Large intestine (tissue), 3 donors: ENCODE data around the gene KRTAP10-5. TPM values are rescaled to one million over a fixed set of nuclear protein-coding genes. Genes with fewer than 3 reads are reported as not detected.
"Not testable (repeated sequence)": the region's sequence is repeated elsewhere in the genome, so short reads cannot be mapped to it uniquely, and the experiment has no call there.

ENCODE experiments used
- DNase-seq, 2 donors: peaks; one replicate each; pipeline versions ENCODE4 v3.0.0 to v3.0.0-alpha.2; 2013
- H3K27ac ChIP-seq: one replicate; pipeline ENCODE4 v1.5.1; 2013; ENCODE audit warnings: low read length
- H3K27me3 ChIP-seq: 2 replicates; pipeline ENCODE4 v1.6.1; 2013; ENCODE audit warnings: low read length; ENCODE audit not compliant: control insufficient read depth, insufficient read depth
- H3K36me3 ChIP-seq: 2 replicates; pipeline ENCODE4 v1.6.1; 2013; ENCODE audit warnings: low read length; ENCODE audit not compliant: control insufficient read depth, insufficient read depth
- H3K4me1 ChIP-seq: one replicate; pipeline ENCODE4 v1.6.1; 2013; ENCODE audit warnings: low read length; ENCODE audit not compliant: control insufficient read depth, insufficient read depth
- H3K4me3 ChIP-seq: one replicate; pipeline ENCODE4 v1.5.1; 2013; ENCODE audit warnings: low read length
- H3K9me3 ChIP-seq: one replicate; pipeline ENCODE4 v1.6.1; 2013; ENCODE audit warnings: mild to moderate bottlenecking, low read depth, low read length, moderate library complexity; ENCODE audit not compliant: control insufficient read depth
- WGBS: methylation state at CpG from one replicate; pipeline ENCODE4 v1.1.5; 2013; ENCODE audit warnings: low lambda C conversion rate; ENCODE audit not compliant: insufficient coverage; 5-methylcytosine and 5-hydroxymethylcytosine counted together
- polyA plus RNA-seq: library from polyadenylated mRNA; unstranded; fragments of 120-200 nt; gene quantifications from one replicate; pipeline ENCODE4 v1.2.1, GENCODE V29; 2013

Gene KRTAP10-5
- polyA plus RNA-seq, 1 donor, result not detected

DNA sequence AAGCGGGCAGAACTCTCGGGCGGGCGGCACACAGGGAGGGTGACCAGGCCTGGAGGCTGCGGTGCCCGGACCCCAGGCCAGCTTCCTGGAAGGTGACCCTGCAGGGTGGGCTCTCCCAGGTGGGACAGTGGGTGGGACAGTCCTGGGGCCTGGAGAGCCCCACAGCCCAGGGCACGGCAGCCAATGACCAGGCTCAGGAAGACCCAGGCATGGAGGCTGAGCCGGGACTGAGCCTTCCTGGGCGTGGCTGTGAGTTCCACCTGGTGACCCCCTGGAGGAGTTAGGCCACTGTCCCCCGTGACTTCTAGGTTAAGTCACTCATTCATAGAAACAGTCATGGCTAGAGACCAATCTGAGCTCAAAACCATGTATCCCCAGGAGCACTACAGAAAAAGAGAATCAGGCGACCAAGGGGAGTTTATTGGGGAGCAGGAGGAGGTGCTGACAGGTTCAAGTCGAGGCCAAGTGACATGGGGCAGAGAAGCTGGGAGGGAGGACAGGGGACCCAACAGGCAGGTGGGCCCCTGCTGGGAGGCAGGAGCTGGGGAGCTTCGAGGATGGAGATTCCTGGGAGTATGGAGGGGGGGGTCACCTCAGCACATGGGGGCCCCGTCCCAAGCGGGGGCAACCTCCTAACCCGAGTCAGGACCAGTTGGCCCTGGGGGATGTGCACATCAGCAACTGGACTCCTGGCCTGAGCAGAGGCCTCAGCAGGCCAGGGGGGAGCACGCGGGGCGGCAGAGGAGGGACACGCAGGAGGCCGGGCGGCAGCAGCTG, 1.2 kb downstream of the KRTAP10-5 start:
- no peak for DNase-seq
- Histone ChIP-seq H3K4me1 (peaks cover 3% of the 10 kb centered on the region), H3K4me3 (no peak overlapping the region), H3K36me3 (no peaks in the 10 kb centered on the region), H3K27me3 (no peaks in the 10 kb centered on the region), H3K27ac (no peak overlapping the region), H3K9me3 (peaks cover 21% of the 10 kb centered on the region)
- WGBS, result no CpG with 5 or more reads among the region's 22 CpGs

DNA sequence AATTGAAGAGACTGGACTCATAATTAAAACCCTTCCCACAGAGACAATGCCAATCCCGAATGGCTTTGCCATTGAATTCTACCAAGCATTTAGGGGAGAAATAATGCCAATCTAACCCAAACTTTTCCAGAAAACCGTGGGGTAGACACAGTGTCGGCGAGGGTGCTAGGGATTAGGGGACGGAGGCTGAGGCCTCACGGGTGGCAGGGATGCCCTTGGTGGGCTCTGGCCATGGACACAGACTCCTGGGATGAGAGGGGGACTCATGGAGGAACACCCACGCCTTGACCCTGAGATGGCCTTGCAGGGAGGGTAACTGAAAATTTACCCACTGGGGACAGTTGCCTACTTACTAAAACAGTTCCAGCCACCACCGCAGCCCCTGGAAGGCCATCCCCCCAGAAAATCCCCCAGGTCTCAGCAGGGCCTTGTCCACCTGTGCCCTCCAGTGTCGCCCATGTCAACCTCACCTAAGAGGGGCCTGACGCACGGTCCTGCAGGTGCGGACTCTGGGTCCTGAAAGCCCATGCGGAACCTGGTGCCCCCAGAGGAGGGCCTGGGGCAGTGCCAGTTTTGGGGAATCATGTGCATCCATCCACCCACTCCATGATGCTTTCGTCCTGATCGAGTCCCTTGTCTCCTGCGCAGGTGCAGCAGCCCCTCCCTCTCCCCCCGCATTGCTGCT, 1.9 kb downstream of the KRTAP10-5 start:
- Histone ChIP-seq H3K4me1 (peaks cover 3% of the 10 kb centered on the region), H3K4me3 (no peak overlapping the region), H3K9me3 (peaks cover 21% of the 10 kb centered on the region), H3K36me3 (no peaks in the 10 kb centered on the region), H3K27me3 (no peaks in the 10 kb centered on the region), H3K27ac (no peak overlapping the region)
- DNase-seq, result no peak
- no CpG with 5 or more reads among the region's 17 CpGs for WGBS

DNA sequence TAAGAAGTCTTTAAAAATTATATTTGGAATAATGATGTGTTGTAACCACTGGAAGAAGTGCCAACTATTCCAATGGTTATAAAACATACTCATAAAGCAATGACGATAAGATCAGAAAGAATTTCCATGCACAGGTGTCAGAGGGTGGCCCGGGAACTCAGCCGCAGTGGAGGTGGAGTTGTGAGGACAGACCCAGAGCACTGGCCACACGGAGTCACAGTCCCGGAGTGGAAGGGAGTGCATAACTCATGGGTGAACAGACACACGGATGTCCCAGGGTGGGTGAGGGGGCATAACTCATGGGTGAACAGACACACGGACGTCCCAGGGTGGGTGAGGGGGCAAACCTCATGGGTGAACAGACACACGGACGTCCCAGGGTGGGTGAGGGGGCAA, 4.4 kb downstream of the KRTAP10-5 start:
- Histone ChIP-seq H3K36me3 (no peaks in the 10 kb centered on the region), H3K27me3 (no peaks in the 10 kb centered on the region), H3K9me3 (peaks cover 22% of the 10 kb centered on the region), H3K4me1 (peaks cover 3% of the 10 kb centered on the region), H3K4me3 (no peak overlapping the region), H3K27ac (no peak overlapping the region)
- no peak for DNase-seq
- no CpG with 5 or more reads among the region's 10 CpGs for WGBS

DNA sequence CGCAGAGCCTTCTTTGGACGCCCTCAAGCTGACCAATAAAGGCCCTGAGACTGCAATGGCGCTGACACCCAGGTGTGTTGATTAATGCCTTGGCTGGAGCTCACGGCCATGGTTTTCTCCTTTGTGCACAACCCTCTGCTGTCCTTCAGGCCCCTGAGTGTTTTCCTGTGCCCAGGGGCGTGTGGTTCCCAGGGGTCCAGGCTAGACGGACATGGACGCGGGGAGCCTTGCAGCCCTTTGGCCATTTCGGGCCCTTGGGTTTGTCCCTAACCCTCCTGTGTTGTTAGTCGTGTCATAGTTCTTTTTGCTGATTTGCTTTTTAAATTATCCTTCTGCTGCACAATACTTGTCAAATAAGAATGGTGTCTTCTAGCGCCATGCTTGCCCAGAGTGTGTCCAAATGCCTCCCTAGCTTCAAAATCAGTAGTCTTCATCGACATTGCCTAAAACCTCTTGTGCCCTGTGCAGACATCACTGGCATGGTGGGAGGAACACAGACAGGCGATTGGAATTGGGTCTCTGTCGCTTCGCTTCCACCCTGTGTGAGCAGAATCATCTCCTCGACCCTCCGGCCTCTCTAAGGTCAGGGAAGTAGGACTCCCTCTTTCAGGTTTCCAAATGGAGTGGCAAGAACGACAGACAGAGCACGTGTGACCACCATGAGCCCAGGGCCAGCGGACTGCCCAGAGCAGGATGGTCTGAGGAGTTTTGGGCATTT, 4.9 kb downstream of the KRTAP10-5 start:
- Histone ChIP-seq H3K27me3 (no peaks in the 10 kb centered on the region), H3K27ac (no peak overlapping the region), H3K4me3 (no peak overlapping the region), H3K4me1 (peaks cover 3% of the 10 kb centered on the region), H3K36me3 (no peaks in the 10 kb centered on the region), H3K9me3 (peaks cover 21% of the 10 kb centered on the region)
- DNase-seq, result no peak
- 100% methylated on average over 2 of the region's 20 CpGs for WGBS

DNA sequence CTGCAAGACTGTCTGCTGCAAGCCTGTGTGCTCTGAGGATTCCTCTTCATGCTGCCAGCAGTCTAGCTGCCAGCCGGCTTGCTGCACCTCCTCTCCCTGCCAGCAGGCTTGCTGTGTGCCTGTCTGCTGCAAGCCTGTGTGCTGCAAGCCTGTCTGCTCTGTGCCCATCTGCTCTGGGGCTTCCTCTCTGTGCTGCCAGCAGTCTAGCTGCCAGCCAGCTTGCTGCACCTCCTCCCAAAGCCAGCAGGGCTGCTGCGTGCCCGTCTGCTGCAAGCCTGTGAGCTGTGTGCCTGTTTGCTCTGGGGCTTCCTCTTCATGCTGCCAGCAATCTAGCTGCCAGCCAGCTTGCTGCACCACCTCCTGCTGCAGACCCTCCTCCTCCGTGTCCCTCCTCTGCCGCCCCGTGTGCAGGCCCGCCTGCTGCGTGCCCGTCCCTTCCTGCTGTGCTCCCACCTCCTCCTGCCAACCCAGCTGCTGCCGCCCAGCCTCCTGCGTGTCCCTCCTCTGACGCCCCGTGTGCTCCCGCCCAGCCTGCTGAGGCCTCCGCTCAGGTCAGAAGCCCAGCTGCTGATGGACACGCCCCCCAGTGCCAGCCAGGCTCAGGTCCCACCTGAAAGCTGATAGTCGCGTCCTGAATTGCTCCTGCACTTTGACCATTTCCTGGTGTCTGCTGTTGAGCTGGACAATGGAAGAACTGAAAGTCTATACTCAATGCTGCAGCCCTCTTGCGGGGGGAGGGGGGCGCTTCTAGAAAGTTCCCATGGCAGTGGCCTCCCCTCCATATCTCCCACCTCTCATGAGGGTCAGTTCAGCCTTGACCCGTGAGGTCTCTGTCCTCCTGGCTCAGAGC, 5.7 kb downstream of the KRTAP10-5 start:
- no CpG with 5 or more reads among the region's 21 CpGs for WGBS
- no peak overlapping the region for H3K4me3 ChIP-seq
- peak; percentile 78 to 81 for DNase-seq
- no peaks in the 10 kb centered on the region for H3K36me3 ChIP-seq
- H3K4me1 ChIP-seq, result peaks cover 3% of the 10 kb centered on the region
- no peak overlapping the region for H3K27ac ChIP-seq
- peaks cover 17% of the 10 kb centered on the region for H3K9me3 ChIP-seq
- no peaks in the 10 kb centered on the region for H3K27me3 ChIP-seq

DNA sequence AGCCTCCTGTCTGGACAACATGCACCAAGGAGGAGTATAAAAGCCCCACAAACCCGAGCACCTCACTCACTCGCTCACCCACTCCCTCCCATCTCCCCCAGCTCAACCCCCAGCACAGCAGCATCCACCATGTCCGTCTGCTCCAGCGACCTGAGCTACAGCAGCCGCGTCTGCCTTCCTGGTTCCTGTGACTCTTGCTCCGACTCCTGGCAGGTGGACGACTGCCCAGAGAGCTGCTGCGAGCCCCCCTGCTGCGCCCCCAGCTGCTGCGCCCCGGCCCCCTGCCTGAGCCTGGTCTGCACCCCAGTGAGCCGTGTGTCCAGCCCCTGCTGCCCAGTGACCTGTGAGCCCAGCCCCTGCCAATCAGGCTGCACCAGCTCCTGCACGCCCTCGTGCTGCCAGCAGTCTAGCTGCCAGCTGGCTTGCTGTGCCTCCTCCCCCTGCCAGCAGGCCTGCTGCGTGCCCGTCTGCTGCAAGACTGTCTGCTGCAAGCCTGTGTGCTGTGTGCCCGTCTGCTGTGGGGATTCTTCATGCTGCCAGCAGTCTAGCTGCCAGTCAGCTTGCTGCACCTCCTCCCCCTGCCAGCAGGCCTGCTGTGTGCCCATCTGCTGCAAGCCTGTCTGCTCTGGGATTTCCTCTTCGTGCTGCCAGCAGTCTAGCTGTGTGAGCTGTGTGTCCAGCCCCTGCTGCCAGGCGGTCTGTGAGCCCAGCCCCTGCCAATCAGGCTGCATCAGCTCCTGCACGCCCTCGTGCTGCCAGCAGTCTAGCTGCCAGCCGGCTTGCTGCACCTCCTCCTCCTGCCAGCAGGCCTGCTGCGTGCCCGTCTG, 6.6 kb downstream of the KRTAP10-5 start, which contains the start of gene KRTAP10-4:
KRTAP10-4 (plus strand) TSS at position 100 of the 827 bp plus-strand sequence; CDS start at position 130, 30 bp downstream.
- H3K9me3 ChIP-seq, result peaks cover 12% of the 10 kb centered on the region
- not testable (repeated sequence) for DNase-seq, H3K4me3 ChIP-seq, H3K4me1 ChIP-seq, H3K27ac ChIP-seq, H3K36me3 ChIP-seq, H3K27me3 ChIP-seq
- WGBS, result no CpG with 5 or more reads among the region's 25 CpGs

DNA sequence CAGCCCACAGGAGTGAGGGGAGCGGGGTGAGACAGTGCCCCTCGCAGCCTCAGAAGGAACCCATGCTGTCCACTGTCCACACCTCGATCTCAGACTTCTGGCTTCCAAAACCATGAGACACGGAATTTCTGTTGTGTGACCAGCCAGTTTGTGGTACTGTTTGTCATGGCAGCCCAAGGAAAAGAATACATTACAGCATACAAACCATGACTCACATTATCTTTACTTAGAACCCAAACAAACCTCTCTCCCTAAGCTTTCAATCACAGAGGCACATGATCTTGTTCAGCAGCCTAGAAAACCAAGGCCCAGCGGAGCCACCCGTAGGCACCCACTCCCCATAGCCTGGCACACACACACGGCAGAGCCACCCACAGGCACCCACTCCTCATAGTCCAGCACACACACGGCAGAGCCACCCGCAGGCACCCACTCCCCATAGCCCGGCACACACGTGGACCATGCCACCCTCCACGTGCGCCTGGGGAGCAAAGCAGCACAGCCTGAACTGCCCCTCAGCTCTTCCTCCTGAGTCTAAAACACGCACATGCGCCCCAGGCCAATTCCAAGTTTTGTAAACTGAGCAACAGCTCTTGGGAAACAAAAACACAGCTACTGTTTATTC, 7.3 kb downstream of the KRTAP10-5 start:
- Histone ChIP-seq H3K4me1 (peaks cover 3% of the 10 kb centered on the region), H3K4me3 (no peak overlapping the region), H3K27me3 (no peaks in the 10 kb centered on the region), H3K36me3 (no peaks in the 10 kb centered on the region), H3K27ac (no peak overlapping the region), H3K9me3 (peaks cover 6% of the 10 kb centered on the region)
- WGBS, result no CpG with 5 or more reads among the region's 15 CpGs
- no peak for DNase-seq

DNA sequence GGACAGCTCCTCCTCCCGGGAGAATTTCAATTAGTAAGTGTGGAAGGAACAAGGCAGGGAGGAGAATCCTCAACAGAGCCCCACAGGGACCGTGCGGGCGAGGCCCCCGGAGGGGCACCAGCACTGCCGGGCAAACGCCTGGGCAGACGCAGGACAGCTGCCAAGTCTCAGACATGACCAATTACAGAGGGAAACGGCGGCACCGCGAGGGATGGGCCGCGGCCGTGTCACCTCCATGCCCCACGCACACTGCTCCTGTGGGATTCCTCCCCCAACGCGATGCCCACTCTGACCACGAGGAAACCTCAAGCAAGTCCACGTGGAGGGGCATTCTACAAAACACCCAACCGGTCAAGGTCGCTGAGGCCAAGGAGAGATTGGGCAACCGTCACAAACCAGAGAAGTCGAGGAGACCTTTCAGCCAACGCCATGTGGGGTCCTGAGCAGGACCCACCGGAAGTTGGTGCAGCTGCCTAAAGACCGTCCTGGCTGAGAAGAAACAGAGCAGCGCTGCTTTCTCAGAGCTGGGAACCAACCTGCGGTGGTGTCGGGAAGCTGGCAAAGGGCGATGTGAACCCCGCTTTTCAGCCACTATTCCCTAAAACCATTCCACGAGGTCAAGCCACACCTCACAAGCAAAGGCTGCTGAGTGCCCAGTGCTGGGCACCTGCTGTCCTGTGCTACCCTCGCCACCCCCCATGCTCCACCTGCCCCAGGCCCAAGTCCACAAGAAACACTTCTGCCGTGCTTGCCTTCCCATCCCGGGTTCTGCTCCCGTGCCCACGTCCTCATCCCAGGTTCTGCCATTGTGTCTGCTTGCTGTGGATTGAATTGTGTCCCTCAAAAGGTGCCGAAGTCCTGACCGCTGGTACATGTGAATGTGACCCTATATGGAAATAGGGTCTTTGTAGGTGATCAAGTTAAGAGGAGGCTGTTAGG, 8.3 kb downstream of the KRTAP10-5 start:
- H3K36me3 ChIP-seq, result no peaks in the 10 kb centered on the region
- no peak for DNase-seq
- H3K27me3 ChIP-seq, result no peaks in the 10 kb centered on the region
- H3K9me3 ChIP-seq, result peaks cover 6% of the 10 kb centered on the region
- peaks cover 3% of the 10 kb centered on the region for H3K4me1 ChIP-seq
- H3K4me3 ChIP-seq, result no peak overlapping the region
- no peak overlapping the region for H3K27ac ChIP-seq
- WGBS, result no CpG with 5 or more reads among the region's 40 CpGs
